CD1c-positive myeloid dendritic cell (primary cell): ENCODE results near the gene NRAP.

Source experiments
- DNase-seq: peaks from one replicate; pipeline ENCODE4 v3.0.0-alpha.2; 2016; ENCODE audit errors: extremely low spot score

The NRAP gene, protein sequence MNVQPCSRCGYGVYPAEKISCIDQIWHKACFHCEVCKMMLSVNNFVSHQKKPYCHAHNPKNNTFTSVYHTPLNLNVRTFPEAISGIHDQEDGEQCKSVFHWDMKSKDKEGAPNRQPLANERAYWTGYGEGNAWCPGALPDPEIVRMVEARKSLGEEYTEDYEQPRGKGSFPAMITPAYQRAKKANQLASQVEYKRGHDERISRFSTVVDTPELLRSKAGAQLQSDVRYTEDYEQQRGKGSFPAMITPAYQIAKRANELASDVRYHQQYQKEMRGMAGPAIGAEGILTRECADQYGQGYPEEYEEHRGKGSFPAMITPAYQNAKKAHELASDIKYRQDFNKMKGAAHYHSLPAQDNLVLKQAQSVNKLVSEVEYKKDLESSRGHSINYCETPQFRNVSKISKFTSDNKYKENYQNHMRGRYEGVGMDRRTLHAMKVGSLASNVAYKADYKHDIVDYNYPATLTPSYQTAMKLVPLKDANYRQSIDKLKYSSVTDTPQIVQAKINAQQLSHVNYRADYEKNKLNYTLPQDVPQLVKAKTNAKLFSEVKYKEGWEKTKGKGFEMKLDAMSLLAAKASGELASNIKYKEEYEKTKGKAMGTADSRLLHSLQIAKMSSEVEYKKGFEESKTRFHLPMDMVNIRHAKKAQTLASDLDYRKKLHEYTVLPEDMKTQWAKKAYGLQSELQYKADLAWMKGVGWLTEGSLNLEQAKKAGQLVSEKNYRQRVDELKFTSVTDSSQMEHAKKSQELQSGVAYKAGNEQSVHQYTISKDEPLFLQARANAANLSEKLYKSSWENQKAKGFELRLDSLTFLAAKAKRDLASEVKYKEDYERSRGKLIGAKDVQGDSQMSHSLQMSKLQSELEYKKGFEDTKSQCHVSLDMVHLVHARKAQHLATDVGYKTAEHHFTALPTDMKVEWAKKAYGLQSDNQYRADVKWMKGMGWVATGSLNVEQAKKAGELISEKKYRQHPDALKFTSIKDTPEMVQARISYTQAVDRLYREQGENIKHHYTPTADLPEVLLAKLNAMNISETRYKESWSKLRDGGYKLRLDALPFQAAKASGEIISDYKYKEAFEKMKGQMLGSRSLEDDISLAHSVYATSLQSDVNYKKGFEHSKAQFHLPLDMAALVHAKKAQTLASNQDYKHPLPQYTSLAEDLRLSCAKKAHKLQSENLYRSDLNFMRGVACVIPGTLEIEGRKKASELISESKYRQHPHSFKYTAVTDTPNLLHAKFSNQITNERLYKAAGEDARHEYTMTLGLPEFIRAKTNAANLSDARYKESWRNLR (N-terminal part only)

DNA sequence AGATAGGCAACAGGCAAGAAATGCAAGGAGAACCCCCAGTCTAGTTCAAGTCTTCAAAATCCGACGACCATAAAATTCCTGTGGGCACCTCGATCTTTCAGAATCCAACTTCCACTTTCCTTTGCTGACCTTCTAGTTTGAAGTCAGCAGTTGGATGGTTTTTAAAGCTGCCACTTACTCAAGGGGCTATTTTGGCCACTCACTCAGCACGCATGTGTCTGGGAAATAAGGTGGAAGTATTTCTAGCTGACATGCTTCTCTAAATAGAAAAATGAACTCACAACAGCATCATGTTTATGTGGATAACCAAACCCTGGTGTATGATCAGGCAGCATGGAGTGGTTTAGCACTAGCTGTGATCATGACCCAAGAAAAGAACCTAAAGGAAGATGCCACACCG is at the start of gene NRAP:
Gene NRAP (minus strand): TSS at position 134 of the 400 bp plus-strand sequence. CDS start 159 bp downstream, outside the sequence.
- DNase-seq = no peak

DNA sequence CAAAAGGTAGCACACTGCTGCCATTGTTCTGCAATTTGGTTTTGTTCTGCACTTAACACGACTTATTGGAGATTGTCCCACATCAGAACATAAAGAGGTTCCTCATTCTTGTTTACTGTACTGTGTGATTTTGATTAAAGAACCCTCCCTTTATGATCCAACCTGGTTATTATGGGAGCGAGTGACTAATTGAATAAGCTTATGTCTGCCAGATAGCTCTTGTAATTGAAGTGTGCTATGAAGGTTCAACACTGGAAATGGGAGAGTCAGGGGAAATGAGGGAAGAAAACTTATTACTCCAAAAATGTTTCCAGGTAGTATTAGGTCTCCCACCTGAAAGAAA is 49.8 kb upstream of the NRAP start:
- no peak for DNase-seq

DNA sequence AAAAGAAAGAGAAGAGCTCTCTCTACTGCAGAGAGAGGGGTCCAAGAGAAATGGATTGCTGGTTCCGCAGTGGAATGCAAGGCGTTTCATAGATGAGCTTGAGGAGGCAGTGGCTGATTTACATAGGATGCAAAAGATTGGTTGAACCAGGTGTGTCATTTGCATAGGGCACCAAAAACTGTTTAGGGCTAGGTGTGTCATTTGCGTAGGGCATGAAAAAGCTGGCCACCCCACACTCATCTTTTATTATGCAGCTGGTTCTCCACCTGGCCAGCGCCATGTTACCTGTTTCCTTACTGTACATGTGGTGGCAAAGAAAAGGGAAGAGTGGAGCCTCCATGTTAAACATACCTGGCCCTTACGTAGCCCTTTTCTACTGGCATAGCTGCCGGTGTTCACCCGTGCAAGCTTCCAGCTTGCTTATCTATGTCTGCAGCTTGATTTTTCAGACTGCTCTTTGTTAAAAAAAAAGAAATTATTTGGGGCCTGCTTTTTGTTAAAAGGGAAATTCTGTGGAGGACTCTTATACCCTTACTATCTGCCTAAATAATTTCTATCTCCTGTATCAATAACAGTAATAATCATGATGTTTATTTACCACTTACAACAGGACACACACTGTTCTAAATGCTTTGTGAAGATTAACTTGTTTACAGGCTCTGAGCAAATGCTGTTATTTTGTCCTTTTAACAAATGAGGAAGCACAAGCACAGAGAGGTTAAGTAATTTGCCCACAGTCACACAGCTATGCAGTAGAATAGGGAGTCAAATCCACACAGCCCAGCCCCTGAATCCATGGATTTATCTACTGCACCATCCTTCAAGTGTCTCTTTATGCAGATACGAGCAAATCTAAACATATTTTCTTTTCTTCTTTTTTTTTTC is 49.2 kb upstream of the NRAP start:
- no peak for DNase-seq

DNA sequence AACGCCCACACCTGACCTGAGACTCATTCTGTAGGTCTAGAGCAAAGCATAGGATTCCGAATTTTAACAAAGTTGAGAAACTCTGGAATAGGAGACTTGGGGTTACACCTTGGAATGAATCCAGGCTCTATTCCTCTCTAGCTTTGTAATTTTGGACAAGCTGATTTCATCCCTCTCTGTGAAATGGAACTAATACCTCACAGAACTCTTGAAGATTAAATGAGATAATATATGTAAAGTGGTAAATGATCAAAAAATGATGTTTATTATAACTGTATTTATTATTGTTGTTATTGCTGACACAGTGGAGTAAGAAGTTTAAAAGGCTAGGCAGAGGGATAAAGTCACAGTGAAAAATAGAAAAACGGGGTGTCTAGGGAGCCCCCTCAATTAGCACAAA is 48.2 kb upstream of the NRAP start:
- DNase-seq = no peak

DNA sequence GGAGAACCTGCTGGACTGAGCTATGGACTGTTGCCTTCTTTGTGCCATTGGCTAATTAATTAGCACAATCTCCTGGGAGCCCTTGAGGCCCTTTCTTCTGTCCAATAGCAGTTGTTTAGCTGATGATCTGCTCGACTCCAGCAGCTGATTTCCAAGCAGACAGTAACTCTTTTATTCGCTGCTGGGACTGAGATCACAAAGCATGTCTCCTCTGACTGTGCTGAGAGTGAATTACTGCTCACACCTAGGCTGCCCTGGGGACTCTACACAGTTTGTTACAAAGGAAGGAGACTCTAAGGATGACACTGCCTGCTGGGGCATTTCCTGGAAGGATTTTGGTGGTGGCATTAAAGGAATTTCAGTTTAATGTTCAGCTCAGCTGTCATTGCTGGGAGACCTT is 47.3 kb upstream of the NRAP start:
- no peak for DNase-seq

DNA sequence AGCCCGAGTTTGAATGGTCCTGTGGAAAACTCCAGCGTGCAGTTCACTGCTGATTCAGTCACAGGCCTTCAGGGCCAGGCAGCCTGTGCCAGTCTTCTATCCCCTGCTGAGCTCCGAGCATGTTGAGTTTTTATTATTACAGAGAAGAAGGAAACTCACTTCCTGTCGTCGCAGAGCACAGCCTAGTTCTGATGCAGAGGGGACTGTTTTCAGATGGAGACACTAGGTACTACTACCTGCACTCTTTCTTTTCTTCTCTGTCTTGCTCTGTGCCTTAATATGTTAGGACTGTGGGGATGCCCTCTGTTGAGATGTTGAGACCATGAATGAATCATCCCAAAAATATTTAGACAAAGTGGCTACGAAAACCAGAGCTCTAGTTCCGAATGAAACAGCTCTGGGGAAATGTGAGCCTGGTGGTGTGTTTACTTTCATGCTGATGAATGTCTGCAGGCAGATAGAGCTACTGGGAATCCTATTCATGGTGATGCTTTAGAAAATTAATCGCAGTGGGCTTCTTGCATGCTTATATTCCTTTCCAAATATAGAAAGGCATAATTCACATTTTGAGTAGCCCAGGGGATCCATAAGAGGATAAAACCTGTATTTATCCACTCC is 45.5 kb upstream of the NRAP start:
- no peak for DNase-seq

DNA sequence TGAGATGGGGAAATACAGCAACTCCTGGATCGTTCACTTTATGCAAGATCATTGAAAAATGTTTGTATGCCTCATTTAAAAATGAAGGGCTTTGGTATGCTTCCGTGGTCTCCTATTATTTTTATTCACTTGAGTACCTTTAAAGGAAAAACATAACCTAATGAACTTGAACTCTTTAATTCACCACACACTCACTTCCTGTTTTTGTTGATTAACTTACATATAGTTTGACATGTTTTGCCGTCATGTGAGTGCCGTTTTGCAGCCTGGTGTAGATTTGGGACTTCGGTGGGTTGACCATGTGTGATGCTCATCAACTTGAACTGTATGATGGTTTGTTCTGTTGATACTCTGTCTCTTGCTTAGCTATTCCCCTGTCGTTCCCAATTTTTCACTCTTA is 44.8 kb upstream of the NRAP start:
- no peak for DNase-seq

DNA sequence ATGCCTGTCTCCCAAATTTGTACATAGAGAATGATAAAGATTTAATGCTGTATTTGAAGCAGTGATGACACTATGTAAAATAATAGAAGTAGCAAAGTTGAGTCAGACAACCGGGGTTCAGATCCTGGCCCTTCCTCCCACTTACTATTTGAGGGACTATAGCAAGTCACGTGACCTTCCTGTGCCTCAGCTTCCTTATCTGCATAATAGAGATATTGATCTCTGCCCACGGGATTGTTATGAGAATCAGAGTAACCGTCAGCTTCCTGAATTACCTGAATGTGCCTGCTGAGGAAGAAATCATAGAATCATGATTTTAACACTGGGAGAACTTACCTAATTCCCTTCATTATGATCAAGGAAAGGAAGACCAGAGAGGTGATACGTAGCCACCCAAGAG is 42.8 kb upstream of the NRAP start:
- DNase-seq = no peak

DNA sequence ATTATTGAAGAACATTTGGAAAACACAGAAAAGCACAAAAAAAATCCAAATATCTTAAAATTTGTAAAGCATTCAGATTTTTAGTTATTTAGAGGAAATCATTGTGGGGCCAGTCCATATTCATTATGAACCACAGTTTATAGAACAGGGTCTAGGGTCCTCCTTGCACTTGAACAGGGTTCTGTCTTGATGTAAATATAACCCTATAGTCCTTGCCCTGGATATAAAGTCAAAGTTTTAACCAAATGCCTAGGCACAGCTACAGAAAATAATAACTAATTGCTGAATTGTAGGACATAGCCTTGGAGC is 41.5 kb upstream of the NRAP start:
- no peak for DNase-seq

DNA sequence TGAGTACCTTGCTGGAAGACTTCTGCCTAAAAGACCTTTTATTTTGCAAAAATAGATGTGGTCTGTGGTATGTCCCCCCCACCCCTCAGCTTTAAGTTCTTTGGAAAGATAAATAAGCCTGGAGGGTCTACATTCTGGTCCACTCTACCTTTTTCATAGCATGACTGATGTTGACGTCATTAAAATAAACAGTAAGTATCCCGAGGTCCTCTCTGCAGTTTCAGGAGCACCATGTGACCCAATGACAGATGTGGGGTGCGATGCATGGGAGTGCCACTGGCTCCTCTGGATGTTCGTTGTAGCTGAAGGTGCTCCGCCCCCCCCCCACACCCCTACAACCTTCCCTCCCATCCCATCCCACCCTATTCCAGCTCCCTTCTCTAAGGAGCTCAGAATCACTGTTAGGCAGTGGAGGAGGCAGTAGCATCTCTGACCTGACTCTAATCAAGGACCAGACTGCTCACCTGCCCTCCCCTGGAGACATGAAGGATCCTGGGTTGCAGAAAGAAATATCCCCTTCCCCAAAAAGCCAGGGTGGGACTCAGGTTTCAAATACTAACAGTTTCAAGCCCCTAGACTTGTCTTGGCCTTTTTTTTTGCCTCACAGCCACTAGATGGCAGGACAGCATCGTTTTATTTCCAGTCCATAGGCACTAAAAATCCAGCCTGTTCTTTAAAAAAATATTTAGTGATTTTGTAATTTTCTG is 40.9 kb upstream of the NRAP start:
- peak; percentile 47 for DNase-seq

DNA sequence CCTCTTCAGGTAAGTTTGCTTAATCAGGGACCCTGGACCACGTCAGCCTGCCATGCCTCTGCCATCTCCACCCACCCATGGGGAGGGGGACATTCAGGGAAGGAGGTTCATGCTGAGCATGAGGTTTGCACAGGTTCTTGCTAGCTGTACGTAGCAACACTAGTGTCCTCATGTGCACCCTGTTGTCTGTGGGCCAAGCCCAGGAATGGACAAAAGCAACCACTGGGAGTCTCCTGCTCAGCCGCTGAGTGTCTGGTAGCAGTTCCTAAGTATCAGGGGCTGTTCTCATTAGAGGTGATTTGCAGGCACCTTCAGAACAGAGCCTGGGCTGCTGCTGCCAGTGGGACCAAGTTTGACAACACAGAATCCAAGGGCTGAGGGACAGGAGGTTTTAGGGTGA is 33.8 kb upstream of the NRAP start:
- DNase-seq = no peak

DNA sequence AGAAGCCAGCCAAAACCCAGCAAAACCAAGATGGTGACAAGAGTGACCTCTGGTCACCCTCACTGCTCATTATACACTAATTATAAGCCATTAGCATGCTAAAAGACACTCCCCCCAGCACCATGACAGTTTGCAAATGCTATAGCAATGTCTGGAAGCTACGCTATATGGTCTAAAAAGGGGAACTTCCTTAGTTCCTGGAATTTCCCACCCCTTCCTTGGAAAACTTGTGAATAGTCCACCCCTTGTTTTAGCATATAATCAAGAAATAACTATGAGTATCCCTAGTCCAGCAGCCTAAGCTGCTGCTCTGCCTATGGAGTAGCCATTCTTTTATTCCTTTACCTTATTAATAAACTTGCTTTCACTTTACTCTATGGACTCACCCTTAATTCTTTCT is 31.9 kb upstream of the NRAP start:
- DNase-seq = peak; percentile 63

DNA sequence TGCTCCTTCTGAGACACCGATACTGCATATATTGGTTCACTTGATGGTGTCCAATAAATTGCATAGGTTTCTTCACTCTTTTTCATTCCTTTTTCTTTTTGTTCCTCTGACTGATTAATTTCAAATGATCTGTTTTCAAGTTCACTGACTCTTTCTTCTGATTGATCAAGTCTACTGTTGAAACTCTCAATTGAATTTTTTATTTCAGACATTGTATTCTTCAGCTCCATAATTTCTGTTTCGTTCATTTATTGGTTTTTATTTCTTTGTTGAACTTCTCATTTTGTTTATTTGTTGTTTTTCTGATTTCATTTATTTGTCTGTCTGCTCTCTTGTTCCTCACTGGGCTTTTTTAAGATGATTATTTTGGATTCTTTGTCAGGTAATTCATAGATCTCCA is 29.5 kb upstream of the NRAP start:
- no peak for DNase-seq

DNA sequence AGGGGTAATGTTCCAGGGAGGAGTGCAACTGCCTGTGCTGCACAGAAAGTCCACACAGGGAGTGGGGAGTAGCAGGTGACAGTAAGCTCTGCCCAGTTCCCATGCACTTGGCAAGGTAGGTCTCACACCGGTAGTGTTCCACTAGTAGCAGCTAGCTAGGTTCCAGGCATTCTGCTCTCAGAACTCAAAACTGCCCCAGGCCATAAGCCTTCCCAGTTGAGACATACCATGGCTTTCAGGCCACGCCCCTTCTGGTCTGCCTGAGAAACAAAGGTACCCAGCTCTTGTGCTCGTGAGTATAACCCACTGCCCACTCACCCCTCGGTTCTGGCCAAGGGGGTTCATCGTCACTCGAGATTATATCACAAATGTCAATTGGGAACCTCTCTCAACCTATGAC is 28.4 kb upstream of the NRAP start:
- DNase-seq = no peak

DNA sequence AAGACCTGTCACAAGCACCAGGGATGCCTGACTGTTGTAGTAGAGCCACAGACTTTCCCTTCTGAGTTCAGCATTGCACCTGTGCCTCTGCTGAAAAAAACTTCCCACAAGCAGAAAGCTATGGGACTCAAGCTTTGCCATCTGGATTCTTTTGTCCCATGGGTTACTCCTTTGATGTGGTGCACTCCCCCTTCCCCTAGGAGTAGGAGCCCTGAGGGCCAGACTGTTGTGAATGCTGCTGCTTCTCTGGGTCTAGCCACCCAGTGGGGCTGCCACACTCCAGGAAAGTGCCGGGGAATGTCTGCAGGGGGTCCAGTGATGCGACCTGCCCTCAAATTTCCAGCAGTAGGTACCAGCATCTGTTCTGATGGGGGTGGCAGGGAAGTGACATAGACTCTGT is 27.5 kb upstream of the NRAP start:
- no peak for DNase-seq

DNA sequence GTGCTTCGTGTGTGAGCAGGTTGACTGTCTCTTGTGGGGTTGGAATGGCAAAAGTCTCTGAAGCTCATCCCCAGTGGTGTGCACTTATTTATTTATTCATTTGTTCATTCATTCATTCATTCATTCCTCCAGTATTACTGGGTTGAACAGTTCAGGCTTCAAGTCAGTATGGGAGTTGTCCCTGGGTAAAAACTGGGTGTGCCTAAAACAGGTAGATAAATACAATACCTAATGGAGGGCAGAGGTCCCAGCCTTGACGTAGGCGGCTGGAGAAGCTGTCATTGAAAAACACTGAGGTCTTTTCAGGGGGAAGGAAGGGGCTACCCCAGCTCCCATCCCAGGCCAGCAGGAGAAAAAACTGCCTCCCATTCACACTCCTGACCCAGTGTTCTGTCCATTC is 26.9 kb upstream of the NRAP start:
- no peak for DNase-seq

DNA sequence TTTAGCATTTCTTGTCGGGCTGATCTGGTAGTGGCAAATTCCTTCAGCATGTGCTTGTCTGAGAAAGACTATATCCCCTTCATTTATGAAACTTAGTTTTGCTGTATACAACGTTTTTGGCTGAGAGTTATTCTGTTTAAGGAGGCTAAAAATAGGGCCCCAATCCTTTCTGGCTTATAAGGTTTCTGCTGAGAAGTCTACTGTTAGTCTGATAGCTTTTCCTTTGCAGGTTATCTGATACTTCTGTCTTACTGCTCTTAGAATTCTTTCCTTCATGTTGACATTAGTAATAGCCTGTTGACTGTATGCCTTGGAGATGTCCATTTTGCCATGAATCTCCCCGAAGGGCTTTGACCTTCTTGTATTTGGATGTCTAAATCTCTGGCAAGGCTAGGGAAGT is 25.7 kb upstream of the NRAP start:
- no peak for DNase-seq

DNA sequence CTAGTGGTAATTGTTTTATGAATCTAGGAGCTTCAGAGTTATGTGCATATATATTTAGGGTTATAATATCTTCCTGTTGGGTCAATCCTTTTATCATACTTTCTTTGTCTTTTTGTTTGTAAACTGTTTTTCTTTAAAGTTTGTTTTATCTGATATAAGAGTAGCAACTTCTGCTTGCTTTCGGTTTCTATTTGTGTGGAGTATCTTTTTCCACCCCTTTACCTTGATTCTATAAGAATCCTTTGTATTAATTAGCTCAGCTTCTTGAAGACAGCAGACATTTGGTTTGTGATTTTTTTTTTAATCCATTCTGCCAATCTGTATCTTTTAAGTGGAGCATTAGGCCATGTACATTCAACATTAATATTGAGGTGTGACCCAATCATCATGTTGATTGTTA is 25.2 kb upstream of the NRAP start:
- no peak for DNase-seq

DNA sequence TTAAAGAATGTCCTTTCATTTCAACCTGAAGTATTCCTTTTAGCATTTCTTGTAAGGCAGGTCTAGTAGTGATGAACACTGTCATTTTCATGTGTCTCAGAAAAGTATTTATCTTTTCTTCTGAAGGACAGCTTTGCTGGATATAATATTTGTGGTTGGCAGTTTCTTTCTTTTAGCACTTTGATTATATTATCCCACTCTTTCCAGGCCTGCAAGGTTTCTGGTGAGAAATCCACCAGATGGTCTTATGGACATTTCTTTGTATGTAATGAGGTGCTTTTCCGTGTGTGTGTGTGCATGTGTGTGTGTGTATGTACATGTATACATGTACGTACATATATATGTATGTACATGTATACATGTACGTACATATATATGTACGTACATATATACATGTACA is 23.2 kb upstream of the NRAP start:
- DNase-seq = no peak

DNA sequence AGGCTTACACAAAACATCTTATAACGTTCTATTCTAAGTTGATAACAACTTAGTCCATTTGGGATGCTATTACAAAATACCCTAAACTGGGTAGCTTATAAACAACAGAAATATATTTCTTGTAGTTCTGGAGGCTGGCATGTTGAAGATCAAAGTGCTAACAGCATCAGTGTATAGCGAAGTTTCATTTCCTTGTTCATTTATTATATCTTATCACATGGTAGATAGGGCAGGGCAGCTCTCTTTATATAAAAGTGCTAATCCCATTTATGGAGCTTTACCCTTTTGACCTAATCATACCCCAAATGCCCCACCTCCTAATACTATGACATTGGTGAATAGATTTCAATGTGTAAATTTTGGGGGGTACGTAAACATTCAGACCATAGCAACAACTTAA is 22.2 kb upstream of the NRAP start:
- no peak for DNase-seq

DNA sequence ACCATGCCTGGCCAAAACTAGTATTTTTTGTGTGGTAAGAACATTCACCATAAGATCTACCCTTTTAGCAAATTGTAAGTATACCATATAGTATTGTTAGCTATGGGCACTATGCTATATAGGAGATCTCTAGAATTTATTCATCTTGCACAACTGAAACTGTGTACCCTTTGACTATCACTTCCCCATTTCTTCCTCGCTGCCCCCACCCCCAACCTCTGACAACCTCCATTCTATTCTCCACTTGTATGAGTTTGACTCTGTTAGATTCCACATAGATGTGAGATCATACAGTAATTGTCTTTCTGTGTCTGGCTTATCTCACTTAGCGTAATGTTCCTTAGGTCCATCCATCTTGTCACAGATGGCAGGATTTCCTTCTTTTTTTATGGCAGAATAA is 19.5 kb upstream of the NRAP start:
- peak; percentile 30 for DNase-seq
